HG03571 (cell line): ENCODE results near the gene TUBA1B.
"Not testable (repeated sequence)": the region's sequence is repeated elsewhere in the genome, so short reads cannot be mapped to it uniquely, and the experiment has no call there.

Experiments used
- ATAC-seq: cut with Tn5 transposase; IDR thresholded peaks from one replicate; pipeline ENCODE4 v1.9.1; 2021; ENCODE audit not compliant: unreplicated experiment

The TUBA1B gene

GRCh38 chr12:49127971-49128370 is 3.2 kb downstream of the TUBA1B start:
- not testable (repeated sequence) for ATAC-seq

DNA sequence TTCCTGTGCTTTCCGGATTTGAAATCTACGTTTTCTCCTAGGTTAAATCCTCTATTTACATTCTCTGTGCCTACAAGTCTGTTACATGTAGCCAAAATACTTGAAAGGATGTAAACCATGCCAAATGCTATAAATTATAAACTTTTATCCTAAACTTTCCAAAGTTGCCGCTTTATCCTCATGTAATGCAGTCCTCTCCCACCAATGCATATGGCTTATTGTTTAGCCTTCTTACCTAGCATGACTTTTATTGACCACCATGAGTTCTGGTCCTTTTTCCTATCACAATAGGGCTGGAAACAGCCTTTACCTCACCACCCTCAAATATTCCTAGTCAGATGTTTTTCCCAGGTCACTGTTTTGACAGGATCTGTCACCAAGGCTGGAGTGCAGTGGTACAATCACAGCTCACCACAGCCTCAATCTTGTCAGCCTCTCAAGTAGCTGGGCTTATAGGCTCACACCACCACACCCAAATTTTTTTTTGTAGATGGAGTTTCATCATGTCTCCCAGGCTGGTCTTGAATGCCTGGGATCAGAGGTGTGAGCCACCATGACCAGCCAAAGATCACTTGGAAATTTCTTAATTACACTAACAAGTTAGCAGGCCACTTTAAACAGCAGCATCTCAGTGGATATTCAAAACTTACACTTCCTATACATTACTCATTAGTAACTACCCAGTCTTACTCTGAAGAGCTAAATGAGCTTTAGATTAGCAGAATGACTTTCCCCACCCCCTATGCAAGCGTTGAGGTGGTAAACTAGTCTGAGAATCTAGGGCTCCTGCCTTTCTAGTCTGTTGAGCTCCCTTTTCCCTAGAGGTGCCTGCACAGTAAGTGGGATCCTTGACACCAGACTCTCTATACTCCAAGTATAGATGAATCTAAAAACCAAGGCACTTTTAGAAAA is 4.1 kb downstream of the TUBA1B start:
- ATAC-seq = no peak

GRCh38 chr12:49121047-49121696 is 10.0 kb downstream of the TUBA1B start:
- no peak for ATAC-seq

GRCh38 chr12:49111206-49111605 is 20.0 kb downstream of the TUBA1B start:
- ATAC-seq = no peak

DNA sequence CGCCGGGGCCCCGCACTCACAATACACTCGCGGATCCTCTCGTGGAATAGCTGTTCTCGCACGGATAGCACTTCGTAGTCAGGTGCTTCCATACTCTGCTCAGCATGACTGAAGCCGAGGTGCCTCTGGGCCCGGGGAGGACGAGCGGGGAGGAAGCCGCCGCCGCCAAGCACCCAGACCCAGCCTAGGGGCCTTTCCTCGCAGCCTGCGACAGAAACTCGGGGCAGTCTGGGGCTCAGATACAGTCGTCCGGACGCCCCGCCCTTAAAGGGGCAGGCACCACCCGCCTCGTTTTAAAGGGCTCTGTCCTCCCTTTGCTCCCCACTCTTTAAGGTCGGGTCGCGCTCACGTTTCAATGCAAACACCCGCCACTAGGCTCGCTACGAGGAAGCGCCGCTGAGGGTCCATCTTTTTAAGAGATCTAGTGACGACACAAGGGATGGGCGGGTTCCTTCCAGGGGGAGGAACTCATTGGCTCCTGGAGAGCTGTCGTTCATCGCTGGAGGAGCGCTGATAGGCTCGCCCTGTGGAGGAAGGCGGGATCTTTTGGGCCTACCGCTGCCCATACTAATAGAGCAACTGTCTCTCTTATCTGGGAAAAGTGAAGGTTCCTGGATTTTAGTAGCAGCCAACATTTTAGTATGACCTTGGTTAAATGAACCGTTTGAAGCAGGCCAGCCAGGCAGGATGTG is 20.6 kb downstream of the TUBA1B start, which contains the start of gene LMBR1L:
LMBR1L (minus strand) TSS at position 384 of the 692 bp plus-strand sequence; CDS start at position 92, 292 bp downstream.
- ATAC-seq = peak; percentile 98

DNA sequence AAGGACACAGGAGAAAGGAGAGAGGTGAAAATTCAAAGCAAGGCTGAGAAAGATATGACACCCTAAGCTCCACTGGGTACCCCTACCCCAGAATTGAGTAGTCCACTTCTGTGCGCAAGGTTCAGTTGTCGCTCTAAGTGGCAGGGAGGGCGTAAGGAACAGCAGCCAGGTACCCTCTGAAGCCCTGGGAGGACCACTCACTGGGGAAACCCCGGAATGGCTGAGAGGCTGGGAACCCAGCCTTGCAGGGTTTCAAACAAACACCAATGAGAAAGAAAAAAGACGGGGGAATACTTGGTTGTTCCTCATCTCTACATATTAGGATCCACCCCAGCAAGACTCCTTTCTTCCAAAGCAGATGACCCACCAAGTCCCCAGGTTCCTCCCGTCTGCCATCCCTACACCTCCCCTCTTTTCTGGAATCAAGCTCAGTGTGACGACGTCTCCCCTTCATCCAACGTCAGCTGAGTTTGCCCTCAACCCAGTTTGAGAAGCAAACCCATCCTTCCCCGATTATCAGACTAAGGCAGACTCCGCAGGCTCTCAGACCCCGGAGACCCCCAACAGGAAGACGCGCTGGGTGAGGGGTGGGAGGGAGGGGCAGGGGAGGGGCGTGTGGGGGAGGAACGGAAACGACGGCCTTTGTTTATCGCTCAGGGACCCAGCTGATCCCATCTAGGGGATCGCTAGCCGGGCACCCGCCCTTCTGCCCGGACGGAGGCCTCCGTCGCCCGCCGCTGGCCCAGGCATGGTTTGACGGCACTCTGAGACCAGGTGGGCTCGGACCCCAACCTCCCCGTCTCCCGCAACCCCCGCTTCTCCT is 21.3 kb downstream of the TUBA1B start:
- ATAC-seq = no peak

GRCh38 chr12:49108958-49109404 is 22.2 kb downstream of the TUBA1B start:
- no peak for ATAC-seq

DNA sequence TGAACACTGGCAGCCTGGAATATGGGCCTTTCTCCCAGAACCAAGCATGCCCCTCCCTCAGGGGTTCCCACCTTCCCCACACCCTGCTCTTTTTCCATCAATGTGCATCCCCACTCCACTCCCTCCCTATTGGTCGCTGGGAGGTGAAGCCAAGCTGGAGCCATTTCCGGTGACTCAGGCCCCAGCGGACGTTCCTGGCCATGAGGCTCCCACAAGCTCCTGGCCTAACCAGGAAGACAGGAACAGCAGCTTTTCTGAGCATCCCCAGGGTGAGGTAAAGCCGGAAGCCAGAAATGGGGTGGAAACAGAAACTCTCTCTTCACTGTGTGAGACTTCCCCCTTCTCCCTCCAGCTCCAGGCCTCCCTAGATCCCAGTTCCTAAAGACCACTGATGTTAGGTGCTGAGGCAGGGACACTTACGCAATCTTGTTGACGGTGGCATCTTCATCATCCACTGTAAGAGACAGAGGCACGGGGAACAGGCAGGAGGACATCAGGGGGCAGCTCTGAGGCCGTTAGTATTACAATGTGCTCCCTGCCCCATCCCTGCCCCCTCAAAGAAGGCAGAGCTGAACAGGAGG is 25.6 kb downstream of the TUBA1B start:
- no peak for ATAC-seq

GRCh38 chr12:49104822-49105221 is 26.4 kb downstream of the TUBA1B start:
- ATAC-seq = no peak

- no peak for ATAC-seq
Observed at GRCh38 chr12:49100380-49100779, 30.8 kb downstream of the TUBA1B start.

- ATAC-seq = no peak
Observed at GRCh38 chr12:49098703-49099102, 32.5 kb downstream of the TUBA1B start.

DNA sequence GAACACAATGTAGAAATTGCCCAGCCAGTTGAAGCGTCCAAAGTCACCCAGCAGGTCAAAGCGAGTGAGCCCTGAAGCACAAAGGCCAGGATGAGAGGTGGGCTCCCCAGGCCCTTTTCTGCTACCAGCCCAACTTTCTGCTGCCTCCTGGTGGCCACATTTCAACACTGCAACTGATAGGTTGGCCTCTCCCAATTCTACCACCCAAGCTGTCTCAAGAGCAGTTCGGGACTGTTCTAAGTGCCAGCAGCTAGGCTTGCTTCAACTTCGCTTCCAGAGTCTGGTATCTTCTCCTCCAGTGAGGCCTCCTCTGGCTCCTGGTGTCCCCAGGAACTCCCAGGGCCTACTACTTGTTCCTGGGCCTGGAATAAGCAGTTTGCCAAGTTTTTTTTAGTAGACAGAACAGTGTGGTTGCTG is 33.2 kb downstream of the TUBA1B start:
- ATAC-seq = no peak

- no peak for ATAC-seq
Observed at GRCh38 chr12:49097381-49097780, 33.8 kb downstream of the TUBA1B start.

GRCh38 chr12:49094975-49095365 is 36.2 kb downstream of the TUBA1B start:
- ATAC-seq = no peak

GRCh38 chr12:49094160-49094974 is 36.8 kb downstream of the TUBA1B start, which contains the start of gene DHH:
Gene DHH (minus strand): TSS chr12:49094801. CDS start chr12:49094512, 289 bp downstream.
- ATAC-seq = no peak

DNA sequence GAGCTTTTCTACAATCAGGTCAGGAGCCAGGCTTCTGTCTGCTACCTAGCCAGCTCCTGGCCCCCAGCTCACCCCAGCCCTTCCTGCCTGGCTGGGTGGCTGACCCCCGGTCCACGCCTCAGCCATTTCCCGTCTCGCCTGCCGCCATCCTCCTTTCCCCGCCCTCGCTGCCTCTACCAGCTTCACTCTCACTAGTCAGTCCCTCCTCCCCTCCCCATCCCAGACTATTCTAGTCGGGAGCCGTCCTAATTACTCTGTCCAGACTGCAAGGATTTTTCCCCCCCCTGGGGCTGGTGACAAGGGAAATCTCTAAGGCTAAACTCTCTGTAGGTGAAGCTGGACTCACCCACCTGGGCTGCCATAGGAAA is 37.4 kb downstream of the TUBA1B start:
- no peak for ATAC-seq

- ATAC-seq = no peak
Observed at GRCh38 chr12:49092816-49093406, 38.3 kb downstream of the TUBA1B start.

GRCh38 chr12:49092086-49092815 is 38.9 kb downstream of the TUBA1B start:
- no peak for ATAC-seq

DNA sequence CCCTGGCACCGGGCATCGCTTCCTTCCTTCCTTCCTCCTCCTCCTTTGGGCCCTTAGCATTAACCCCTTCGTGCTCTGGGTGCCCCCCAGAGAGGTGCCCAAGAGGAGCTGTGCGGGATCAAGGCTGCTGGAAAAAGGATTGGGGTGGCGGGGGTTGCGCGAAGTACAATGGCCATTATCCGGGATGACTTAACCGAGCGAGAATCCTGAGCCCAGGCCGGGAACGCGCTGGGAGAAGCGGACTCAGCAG is 39.4 kb downstream of the TUBA1B start:
- ATAC-seq = no peak
